Measurements from ENCODE around the gene BIN2. TPM values are rescaled to one million over a fixed set of nuclear protein-coding genes. Genes with fewer than 3 reads are reported as not detected.

BIN2 gene
- total and polyA plus RNA-seq, 2 of the 13 experiments (the other 11 are each of a cell fraction or from before 2014, with no cell fraction given), result not detected

DNA sequence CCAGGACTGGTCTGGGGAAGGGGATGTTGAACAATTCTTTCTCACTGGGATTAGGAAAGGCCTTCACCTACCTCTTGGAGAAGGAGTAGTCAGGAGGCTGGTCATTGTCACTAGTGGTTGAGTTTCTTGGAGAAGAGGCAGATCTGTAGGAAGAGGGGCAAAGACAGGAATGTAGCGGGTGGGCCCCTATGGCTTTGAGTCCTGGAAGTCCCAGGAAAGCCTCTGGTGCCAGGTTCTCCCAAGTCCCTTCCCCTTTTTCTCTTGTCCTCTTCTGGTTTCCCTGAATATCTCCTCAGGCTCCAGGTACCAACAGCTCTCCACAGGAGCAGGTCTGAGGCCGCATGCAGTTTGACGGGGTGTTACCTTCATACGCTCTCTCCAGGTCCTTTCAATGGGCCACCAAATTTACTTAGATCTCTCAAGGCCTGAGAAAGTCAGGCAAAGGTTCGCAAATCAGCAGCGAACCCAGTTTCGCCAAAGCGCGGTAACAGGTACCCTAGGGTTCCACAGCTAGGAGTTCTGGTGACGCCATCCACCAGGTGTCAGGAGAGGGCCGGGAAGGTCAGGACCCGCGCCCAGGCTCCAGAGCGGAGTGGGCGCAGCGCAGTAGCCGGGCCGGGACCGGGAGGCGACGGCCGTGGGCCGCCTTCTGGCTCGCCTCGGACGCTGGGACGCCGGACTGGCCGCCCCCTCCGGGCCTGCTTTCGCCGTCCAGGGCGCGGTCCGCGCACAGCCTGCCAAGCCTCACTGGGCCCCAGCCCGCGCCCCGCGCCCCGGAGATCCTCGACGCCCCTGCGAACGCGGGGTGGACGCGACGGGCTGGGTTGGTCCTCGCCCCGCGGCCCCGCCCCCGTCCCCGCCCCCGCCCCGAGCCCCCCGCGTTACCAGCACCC lies 54.6 kb downstream of the BIN2 start (continued):
- TF ChIP-seq, protein P1, sequence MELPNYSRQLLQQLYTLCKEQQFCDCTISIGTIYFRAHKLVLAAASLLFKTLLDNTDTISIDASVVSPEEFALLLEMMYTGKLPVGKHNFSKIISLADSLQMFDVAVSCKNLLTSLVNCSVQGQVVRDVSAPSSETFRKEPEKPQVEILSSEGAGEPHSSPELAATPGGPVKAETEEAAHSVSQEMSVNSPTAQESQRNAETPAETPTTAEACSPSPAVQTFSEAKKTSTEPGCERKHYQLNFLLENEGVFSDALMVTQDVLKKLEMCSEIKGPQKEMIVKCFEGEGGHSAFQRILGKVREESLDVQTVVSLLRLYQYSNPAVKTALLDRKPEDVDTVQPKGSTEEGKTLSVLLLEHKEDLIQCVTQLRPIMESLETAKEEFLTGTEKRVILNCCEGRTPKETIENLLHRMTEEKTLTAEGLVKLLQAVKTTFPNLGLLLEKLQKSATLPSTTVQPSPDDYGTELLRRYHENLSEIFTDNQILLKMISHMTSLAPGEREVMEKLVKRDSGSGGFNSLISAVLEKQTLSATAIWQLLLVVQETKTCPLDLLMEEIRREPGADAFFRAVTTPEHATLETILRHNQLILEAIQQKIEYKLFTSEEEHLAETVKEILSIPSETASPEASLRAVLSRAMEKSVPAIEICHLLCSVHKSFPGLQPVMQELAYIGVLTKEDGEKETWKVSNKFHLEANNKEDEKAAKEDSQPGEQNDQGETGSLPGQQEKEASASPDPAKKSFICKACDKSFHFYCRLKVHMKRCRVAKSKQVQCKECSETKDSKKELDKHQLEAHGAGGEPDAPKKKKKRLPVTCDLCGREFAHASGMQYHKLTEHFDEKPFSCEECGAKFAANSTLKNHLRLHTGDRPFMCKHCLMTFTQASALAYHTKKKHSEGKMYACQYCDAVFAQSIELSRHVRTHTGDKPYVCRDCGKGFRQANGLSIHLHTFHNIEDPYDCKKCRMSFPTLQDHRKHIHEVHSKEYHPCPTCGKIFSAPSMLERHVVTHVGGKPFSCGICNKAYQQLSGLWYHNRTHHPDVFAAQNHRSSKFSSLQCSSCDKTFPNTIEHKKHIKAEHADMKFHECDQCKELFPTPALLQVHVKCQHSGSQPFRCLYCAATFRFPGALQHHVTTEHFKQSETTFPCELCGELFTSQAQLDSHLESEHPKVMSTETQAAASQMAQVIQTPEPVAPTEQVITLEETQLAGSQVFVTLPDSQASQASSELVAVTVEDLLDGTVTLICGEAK (IDR thresholded peaks at IDR 0.05), result no peak
- TF ChIP-seq, protein P1 (CRISPR knock-in tag; IDR thresholded peaks at IDR 0.05), result no peak
- TF ChIP-seq CEBPG (CRISPR knock-in tag; IDR thresholded peaks at IDR 0.05) (no peak; the same call in 1 of the 2 replicates), MLLT10 (CRISPR knock-in tag; IDR thresholded peaks at IDR 0.05) (no peak), ZNF598 (CRISPR knock-in tag; IDR thresholded peaks at IDR 0.05; ENCODE audit: borderline replicate concordance) (no peak), THAP11 (CRISPR knock-in tag; IDR thresholded peaks at IDR 0.05) (no peak; the same call in 1 of the 2 replicates), NFE2L2 (IDR thresholded peaks at IDR 0.05; ENCODE audit: low read length) (no peak), ZNF597 (CRISPR knock-in tag; IDR thresholded peaks at IDR 0.05) (no peak; the same call in 1 of the 2 replicates), FOXP1 (IDR thresholded peaks at IDR 0.05) (no peak), FOXP1 (CRISPR knock-in tag; IDR thresholded peaks at IDR 0.05) (no peak)
- TF ChIP-seq, protein P2, sequence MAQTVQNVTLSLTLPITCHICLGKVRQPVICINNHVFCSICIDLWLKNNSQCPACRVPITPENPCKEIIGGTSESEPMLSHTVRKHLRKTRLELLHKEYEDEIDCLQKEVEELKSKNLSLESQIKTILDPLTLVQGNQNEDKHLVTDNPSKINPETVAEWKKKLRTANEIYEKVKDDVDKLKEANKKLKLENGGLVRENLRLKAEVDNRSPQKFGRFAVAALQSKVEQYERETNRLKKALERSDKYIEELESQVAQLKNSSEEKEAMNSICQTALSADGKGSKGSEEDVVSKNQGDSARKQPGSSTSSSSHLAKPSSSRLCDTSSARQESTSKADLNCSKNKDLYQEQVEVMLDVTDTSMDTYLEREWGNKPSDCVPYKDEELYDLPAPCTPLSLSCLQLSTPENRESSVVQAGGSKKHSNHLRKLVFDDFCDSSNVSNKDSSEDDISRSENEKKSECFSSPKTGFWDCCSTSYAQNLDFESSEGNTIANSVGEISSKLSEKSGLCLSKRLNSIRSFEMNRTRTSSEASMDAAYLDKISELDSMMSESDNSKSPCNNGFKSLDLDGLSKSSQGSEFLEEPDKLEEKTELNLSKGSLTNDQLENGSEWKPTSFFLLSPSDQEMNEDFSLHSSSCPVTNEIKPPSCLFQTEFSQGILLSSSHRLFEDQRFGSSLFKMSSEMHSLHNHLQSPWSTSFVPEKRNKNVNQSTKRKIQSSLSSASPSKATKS (CRISPR knock-in tag; IDR thresholded peaks at IDR 0.05), result no peak
- TF ChIP-seq, protein P3, sequence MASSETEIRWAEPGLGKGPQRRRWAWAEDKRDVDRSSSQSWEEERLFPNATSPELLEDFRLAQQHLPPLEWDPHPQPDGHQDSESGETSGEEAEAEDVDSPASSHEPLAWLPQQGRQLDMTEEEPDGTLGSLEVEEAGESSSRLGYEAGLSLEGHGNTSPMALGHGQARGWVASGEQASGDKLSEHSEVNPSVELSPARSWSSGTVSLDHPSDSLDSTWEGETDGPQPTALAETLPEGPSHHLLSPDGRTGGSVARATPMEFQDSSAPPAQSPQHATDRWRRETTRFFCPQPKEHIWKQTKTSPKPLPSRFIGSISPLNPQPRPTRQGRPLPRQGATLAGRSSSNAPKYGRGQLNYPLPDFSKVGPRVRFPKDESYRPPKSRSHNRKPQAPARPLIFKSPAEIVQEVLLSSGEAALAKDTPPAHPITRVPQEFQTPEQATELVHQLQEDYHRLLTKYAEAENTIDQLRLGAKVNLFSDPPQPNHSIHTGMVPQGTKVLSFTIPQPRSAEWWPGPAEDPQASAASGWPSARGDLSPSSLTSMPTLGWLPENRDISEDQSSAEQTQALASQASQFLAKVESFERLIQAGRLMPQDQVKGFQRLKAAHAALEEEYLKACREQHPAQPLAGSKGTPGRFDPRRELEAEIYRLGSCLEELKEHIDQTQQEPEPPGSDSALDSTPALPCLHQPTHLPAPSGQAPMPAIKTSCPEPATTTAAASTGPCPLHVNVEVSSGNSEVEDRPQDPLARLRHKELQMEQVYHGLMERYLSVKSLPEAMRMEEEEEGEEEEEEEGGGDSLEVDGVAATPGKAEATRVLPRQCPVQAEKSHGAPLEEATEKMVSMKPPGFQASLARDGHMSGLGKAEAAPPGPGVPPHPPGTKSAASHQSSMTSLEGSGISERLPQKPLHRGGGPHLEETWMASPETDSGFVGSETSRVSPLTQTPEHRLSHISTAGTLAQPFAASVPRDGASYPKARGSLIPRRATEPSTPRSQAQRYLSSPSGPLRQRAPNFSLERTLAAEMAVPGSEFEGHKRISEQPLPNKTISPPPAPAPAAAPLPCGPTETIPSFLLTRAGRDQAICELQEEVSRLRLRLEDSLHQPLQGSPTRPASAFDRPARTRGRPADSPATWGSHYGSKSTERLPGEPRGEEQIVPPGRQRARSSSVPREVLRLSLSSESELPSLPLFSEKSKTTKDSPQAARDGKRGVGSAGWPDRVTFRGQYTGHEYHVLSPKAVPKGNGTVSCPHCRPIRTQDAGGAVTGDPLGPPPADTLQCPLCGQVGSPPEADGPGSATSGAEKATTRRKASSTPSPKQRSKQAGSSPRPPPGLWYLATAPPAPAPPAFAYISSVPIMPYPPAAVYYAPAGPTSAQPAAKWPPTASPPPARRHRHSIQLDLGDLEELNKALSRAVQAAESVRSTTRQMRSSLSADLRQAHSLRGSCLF (CRISPR knock-in tag; IDR thresholded peaks at IDR 0.05; ENCODE audit: borderline replicate concordance), result no peak

Data from HepG2 (cell line).